HuH-7.5 (cell line): ENCODE data around the gene CGB5.
"Not testable (repeated sequence)": the region's sequence is repeated elsewhere in the genome, so short reads cannot be mapped to it uniquely, and the experiment has no call there.

ENCODE experiments used
- DNase-seq: peaks from one replicate; pipeline ENCODE4 v3.0.0; 2011; ENCODE audit warnings: low spot score

Gene CGB5

GRCh38 chr19:49043548-49043947, at the start of gene CGB5:
Gene CGB5, plus strand, starts transcription at chr19:49043848. Its CDS starts 362 bp downstream, at chr19:49044210.
- DNase-seq, result not testable (repeated sequence)

GRCh38 chr19:48994035-48994386, 49.6 kb upstream of the CGB5 start:
- no peak for DNase-seq

- DNase-seq, result peak; percentile 76
Observed at GRCh38 chr19:48997972-48998371, 45.7 kb upstream of the CGB5 start.

GRCh38 chr19:48999481-49000325, 43.9 kb upstream of the CGB5 start:
- DNase-seq, result peak; percentile 68

GRCh38 chr19:49004133-49004532, 39.5 kb upstream of the CGB5 start:
- DNase-seq, result no peak

- DNase-seq, result no peak
Observed at GRCh38 chr19:49004964-49005614, 38.6 kb upstream of the CGB5 start.

- no peak for DNase-seq
Observed at GRCh38 chr19:49006905-49007304, 36.7 kb upstream of the CGB5 start.

GRCh38 chr19:49009828-49010227, 33.8 kb upstream of the CGB5 start:
- no peak for DNase-seq

- DNase-seq, result no peak
Observed at GRCh38 chr19:49010453-49010852, 33.2 kb upstream of the CGB5 start.

- no peak for DNase-seq
Observed at GRCh38 chr19:49011194-49011593, 32.5 kb upstream of the CGB5 start.

GRCh38 chr19:49014123-49014869, 29.4 kb upstream of the CGB5 start:
- DNase-seq, result no peak

GRCh38 chr19:49014870-49015255, 28.8 kb upstream of the CGB5 start:
- no peak for DNase-seq

- no peak for DNase-seq
Observed at GRCh38 chr19:49016067-49016839, 27.4 kb upstream of the CGB5 start.

- no peak for DNase-seq
Observed at GRCh38 chr19:49017041-49017665, 26.5 kb upstream of the CGB5 start, which contains the start of gene LHB. Gene LHB, minus strand, starts transcription at chr19:49017091. Its CDS starts 10 bp downstream, at chr19:49017081.

GRCh38 chr19:49017666-49018351, 25.8 kb upstream of the CGB5 start:
- DNase-seq, result peak; percentile 92

GRCh38 chr19:49018388-49019241, 25.0 kb upstream of the CGB5 start:
- not testable (repeated sequence) for DNase-seq

GRCh38 chr19:49019242-49019932, 24.3 kb upstream of the CGB5 start:
- peak; percentile 92 for DNase-seq

- DNase-seq, result no peak
Observed at GRCh38 chr19:49020342-49020741, 23.3 kb upstream of the CGB5 start.
